Natural killer cell (primary cell): ENCODE data around the gene XAGE2. TPM values are rescaled to one million over a fixed set of nuclear protein-coding genes. Genes with fewer than 3 reads are reported as not detected.
A peak's percentile ranks its signal among the peaks of the same experiment; 100 is the strongest.
"Not testable (repeated sequence)": the region's sequence is repeated elsewhere in the genome, so short reads cannot be mapped to it uniquely, and the experiment has no call there.

Experiments used
- ATAC-seq, 3 donors: fragments of 150-1000 bp in 2 of 3; fragments of 200-7000 bp in 1 of 3; cut with Tn5 transposase; 1 replicate in 1 of 3; 2 replicates in 2 of 3; pipeline ENCODE4 v1.10.0; 2021; ENCODE audit warnings: mild to moderate bottlenecking in 2 of 3, moderate library complexity in 2 of 3
- DNase-seq, 2 donors: peaks; one replicate each; pipeline versions ENCODE4 v3.0.0 to v3.0.0-alpha.2; 2013 to 2021; ENCODE audit warnings: mixed read lengths in 1 of 2
- H3K27ac ChIP-seq: one replicate; pipeline ENCODE4 v1.5.1; 2013; ENCODE audit warnings: mild to moderate bottlenecking, low read length
- H3K27me3 ChIP-seq: one replicate; pipeline ENCODE4 v1.6.1; 2013; ENCODE audit warnings: low read length; ENCODE audit not compliant: control insufficient read depth, insufficient read depth
- H3K36me3 ChIP-seq: one replicate; pipeline ENCODE4 v1.6.1; 2013; ENCODE audit warnings: low read length; ENCODE audit not compliant: control insufficient read depth, insufficient read depth
- H3K4me1 ChIP-seq: one replicate; pipeline ENCODE4 v1.6.1; 2013; ENCODE audit warnings: low read length; ENCODE audit not compliant: control insufficient read depth, insufficient read depth
- H3K4me3 ChIP-seq: one replicate; pipeline ENCODE4 v1.5.1; 2013; ENCODE audit warnings: low read length
- H3K9me3 ChIP-seq: one replicate; pipeline ENCODE4 v1.6.1; 2013; ENCODE audit warnings: low read length; ENCODE audit not compliant: control insufficient read depth, insufficient read depth
- H3K27ac Mint-ChIP-seq, 2 donors: one replicate each; pipeline ENCODE4 v1.8.0; 2022; ENCODE audit warnings: mild to moderate bottlenecking in 2 of 2, mixed read lengths in 2 of 2, moderate library complexity in 1 of 2
- H3K27me3 Mint-ChIP-seq, 2 donors: one replicate each; pipeline ENCODE4 v1.8.0; 2022; ENCODE audit warnings: low read depth in 2 of 2, mixed read lengths in 2 of 2
- H3K36me3 Mint-ChIP-seq: one replicate; pipeline ENCODE4 v1.8.0; 2022; ENCODE audit warnings: mixed read lengths
- H3K4me1 Mint-ChIP-seq, 2 donors: one replicate each; pipeline ENCODE4 v1.8.0; 2022; ENCODE audit warnings: mixed read lengths in 2 of 2
- H3K4me3 Mint-ChIP-seq: one replicate; pipeline ENCODE4 v1.8.0; 2022; ENCODE audit warnings: mild to moderate bottlenecking, moderate library complexity, mixed read lengths
- H3K9me3 Mint-ChIP-seq, 2 donors: one replicate each; pipeline ENCODE4 v1.8.0; 2022; ENCODE audit warnings: mixed read lengths in 2 of 2
- WGBS: methylation state at CpG from one replicate; pipeline ENCODE4 v1.1.7; 2013; ENCODE audit warnings: missing lambda C conversion rate; ENCODE audit not compliant: insufficient coverage; 5-methylcytosine and 5-hydroxymethylcytosine counted together
- intact Hi-C: fragments of 100-400 bp; cut with micrococcal nuclease; formaldehyde crosslinking; loops from one replicate; pipeline ENCODE4 v1.14.2; 2022
- total RNA-seq, 4 donors: library from RNA; stranded (reverse); fragments of 120-200 nt in 1 of 4; gene quantifications; one replicate each; pipeline versions ENCODE4 v1.2.3 to v1.2.4, GENCODE V29; 2013 to 2022
- TF ChIP-seq, protein P1 (sequence below): fragments of 200-600 bp; IDR thresholded peaks from one replicate; pipeline ENCODE4 v1.8.0; 2022; ENCODE audit warnings: antibody characterized with exemption

Gene XAGE2
- total RNA-seq, 3 donors from 2014 or later (not counting 1 experiment from before 2014, with no cell fraction given) = not detected

DNA sequence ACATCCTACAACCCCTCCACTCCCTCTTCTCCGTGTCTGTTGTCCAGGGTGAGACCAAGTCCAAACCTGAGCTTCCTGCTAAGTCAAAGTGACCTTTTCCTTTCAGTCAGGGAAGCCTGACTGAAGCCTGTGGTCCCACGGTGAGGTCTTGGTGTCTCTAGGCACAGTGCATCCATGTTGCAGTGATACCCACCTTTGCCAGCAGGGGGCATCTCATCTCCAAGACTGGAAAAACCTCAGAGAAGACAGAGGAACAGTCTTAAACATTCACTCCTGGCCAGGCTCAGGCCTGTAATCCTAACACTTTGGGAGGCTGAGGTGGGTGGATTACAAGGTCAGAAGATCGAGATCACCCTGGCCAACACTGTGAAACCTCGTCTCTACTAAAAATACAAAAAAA, 23.4 kb upstream of the XAGE2 start:
- TF ChIP-seq, protein P1, sequence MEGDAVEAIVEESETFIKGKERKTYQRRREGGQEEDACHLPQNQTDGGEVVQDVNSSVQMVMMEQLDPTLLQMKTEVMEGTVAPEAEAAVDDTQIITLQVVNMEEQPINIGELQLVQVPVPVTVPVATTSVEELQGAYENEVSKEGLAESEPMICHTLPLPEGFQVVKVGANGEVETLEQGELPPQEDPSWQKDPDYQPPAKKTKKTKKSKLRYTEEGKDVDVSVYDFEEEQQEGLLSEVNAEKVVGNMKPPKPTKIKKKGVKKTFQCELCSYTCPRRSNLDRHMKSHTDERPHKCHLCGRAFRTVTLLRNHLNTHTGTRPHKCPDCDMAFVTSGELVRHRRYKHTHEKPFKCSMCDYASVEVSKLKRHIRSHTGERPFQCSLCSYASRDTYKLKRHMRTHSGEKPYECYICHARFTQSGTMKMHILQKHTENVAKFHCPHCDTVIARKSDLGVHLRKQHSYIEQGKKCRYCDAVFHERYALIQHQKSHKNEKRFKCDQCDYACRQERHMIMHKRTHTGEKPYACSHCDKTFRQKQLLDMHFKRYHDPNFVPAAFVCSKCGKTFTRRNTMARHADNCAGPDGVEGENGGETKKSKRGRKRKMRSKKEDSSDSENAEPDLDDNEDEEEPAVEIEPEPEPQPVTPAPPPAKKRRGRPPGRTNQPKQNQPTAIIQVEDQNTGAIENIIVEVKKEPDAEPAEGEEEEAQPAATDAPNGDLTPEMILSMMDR = peak; percentile 18
- H3K36me3 Mint-ChIP-seq, H3K27me3 ChIP-seq, H3K36me3 ChIP-seq, ATAC-seq, H3K4me1 Mint-ChIP-seq, H3K27ac ChIP-seq, intact Hi-C loops, H3K4me3 ChIP-seq, H3K27ac Mint-ChIP-seq, H3K4me3 Mint-ChIP-seq, H3K9me3 ChIP-seq, H3K27me3 Mint-ChIP-seq, H3K9me3 Mint-ChIP-seq, H3K4me1 ChIP-seq: not testable (repeated sequence)
- WGBS = 5% methylated on average over 2 of the region's 4 CpGs
- peak in 1 of 2 donors; percentile 34 for DNase-seq

DNA sequence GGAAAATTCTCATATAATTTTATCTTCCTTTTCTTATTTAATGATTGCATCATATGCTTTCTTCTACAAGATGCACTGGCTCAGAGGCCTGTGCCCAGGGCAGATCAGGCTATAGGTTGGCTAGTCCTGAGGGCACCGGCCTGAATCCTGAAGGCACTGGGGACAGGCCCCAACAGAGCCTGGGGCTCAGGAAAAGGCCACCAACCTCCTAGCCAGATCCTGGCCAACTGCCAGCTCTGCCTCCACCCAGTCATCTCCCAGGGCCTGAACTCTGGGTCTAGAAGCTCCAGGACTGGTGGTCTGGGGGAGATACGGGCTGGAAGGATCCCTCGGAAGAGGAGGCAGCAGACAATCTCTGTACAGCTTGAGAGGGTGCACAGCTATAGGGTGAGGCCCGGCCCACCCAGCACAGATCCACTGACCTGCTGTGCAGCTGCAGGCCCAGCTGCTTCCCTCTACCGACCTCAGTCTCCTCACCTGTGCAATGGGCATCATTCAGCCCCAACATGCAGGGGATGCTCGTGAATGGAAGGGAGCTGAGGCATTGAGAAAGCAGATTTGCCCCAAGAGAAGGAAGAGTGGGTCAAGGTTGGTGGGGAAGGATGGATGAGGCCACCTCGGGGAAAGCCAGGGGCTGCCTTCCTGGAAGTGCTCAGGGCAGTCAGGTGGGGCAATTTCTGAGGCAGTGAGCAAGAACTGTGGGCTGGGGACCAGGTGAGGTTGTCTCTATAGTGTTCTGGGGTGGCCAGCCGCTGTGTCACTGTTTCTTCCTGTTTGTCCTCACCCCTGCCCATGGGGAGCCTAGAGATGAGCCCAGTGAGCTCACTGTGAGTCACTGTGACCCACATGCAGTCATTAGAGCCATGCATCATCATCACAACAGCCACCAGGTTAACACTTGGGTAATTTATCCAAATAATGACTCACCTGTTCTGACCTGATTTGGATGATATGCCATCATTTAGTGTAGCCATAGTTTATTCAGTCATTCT, 22.4 kb upstream of the XAGE2 start:
- 81% methylated on average over 8 of the region's 8 CpGs for WGBS
- Mint-ChIP-seq H3K4me1 (peaks cover 0 to 4% of the 10 kb centered on the region in 2 donors), H3K36me3 (no peaks in the 10 kb centered on the region), H3K27me3 (peaks cover 0 to 7% of the 10 kb centered on the region in 2 donors), H3K27ac (no peak overlapping the region), H3K4me3 (no peak overlapping the region), H3K9me3 (no peaks in the 10 kb centered on the region)
- no peak overlapping the region for H3K27ac ChIP-seq
- H3K27me3 ChIP-seq = no peaks in the 10 kb centered on the region
- intact Hi-C loops = no loop called here
- TF ChIP-seq, protein P1 = no peak
- no peak overlapping the region for H3K4me3 ChIP-seq
- H3K36me3 ChIP-seq = no peaks in the 10 kb centered on the region
- no peaks in the 10 kb centered on the region for H3K4me1 ChIP-seq
- DNase-seq (no peak), ATAC-seq (no peak)
- H3K9me3 ChIP-seq = no peaks in the 10 kb centered on the region

DNA sequence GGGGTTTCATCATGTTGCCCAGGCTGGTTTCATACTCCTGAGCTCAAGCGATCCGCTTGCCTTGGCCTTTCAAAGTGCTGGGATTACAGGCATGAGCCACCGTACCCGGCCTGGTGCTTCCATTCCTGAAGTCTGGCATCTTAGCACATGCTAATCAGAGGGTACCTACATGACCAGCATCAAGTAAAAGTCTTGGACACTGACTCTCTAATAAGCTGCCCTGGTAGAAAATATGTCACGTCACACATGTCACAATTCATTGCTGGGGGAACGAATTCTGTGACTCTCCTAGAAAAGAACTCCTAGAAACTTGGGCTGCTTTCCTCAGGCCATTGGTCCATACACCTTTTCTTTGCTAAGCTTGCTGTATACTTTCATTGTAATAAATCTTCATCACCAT, 19.1 kb upstream of the XAGE2 start:
- Histone ChIP-seq H3K4me1 (no peaks in the 10 kb centered on the region), H3K4me3 (no peak overlapping the region), H3K27me3 (no peaks in the 10 kb centered on the region), H3K36me3 (no peaks in the 10 kb centered on the region), H3K27ac (no peak overlapping the region), H3K9me3 (no peaks in the 10 kb centered on the region)
- H3K4me3 Mint-ChIP-seq = no peak overlapping the region
- no peaks in the 10 kb centered on the region for H3K9me3 Mint-ChIP-seq
- no peak for DNase-seq
- H3K36me3 Mint-ChIP-seq = no peaks in the 10 kb centered on the region
- H3K4me1 Mint-ChIP-seq = peaks cover 0 to 4% of the 10 kb centered on the region in 2 donors
- no peak overlapping the region for H3K27ac Mint-ChIP-seq
- TF ChIP-seq, protein P1 = no peak
- peaks cover 3 to 7% of the 10 kb centered on the region in 2 donors for H3K27me3 Mint-ChIP-seq
- no peak for ATAC-seq
- intact Hi-C loops = no loop called here
- 80% methylated on average over 6 of the region's 6 CpGs for WGBS
